ENCODE measurements around the gene BICRA.

BICRA gene

GRCh38 chr19:47752440-47753211, 143.7 kb downstream of the BICRA start:
- DNase-seq: no peak

All from NCI-H187 (cell line).